Retinal pigment epithelial cell (primary cell): ENCODE data around the gene DLG4.
A peak's percentile ranks its signal among the peaks of the same experiment; 100 is the strongest.

Experiments used
- DNase-seq: peaks from one replicate; pipeline ENCODE4 v3.0.0-alpha.2; 2010; ENCODE audit warnings: low read depth
- H3K4me3 ChIP-seq: 2 replicates; pipeline ENCODE4 v1.5.1; 2011; ENCODE audit warnings: mild to moderate bottlenecking, low read length, control low read depth, moderate library complexity
- CTCF ChIP-seq: conservative IDR thresholded peaks from 2 replicates; pipeline ENCODE4 v1.5.1; 2011; ENCODE audit warnings: low read depth, low read length, control low read depth, inconsistent platforms

DLG4 gene

GRCh38 chr17:7234083-7234951 lies 14.7 kb upstream of the DLG4 start, which contains the start of gene DVL2:
Gene DVL2 (minus strand): TSS chr17:7234517. CDS start chr17:7234262, 255 bp downstream.
- peak within 1 kb of the TSS; percentile 85 for H3K4me3 ChIP-seq
- DNase-seq: peak; percentile 83
- TF ChIP-seq CTCF: no peak

DNA sequence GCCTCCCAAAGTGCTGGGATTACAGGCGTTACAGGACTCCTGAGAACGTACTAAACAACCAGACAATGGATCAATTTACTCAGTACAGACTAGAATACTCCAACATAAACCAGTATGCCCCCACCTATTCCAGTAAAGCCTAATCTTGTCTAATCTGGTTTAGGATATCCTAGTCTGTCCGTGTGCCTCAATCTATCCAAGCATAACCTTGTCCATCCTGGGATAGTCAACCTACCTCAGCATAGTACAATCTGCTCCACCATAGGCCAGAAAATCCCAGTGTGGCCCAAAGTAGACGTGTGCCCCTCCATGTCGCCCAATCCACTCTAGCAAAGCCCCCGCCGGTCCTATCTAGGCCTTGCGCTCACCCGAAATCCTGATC lies 14.1 kb upstream of the DLG4 start:
- peak overlapping the region; percentile 85 for H3K4me3 ChIP-seq
- DNase-seq: no peak
- no peak for TF ChIP-seq CTCF

- TF ChIP-seq CTCF: no peak
- H3K4me3 ChIP-seq: peak overlapping the region; percentile 15
- DNase-seq: no peak
These were observed 12.5 kb upstream of the DLG4 start for GRCh38 chr17:7232114-7232513.

DNA sequence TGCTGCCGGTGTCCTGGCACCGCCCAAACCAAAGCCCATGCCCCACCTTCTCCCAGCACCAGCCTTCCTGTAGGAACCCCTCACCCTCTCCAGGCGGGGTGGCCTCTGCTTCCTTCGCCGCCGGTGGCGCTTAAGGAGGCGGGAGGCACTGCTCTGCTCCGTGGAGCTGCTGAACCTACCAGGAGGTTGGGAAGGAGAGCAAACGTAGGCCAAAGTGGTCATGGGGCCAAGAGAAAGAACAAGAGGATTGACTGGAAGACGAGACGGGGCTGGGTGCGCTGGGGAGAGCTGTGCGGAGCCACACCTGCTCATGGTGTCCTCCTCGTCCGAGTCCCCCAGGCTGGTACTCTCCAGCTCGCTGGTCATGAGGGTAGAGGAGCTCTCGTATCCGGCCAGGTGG lies 9.9 kb upstream of the DLG4 start:
- TF ChIP-seq CTCF: no peak
- no peak for DNase-seq
- H3K4me3 ChIP-seq: no peak overlapping the region

DNA sequence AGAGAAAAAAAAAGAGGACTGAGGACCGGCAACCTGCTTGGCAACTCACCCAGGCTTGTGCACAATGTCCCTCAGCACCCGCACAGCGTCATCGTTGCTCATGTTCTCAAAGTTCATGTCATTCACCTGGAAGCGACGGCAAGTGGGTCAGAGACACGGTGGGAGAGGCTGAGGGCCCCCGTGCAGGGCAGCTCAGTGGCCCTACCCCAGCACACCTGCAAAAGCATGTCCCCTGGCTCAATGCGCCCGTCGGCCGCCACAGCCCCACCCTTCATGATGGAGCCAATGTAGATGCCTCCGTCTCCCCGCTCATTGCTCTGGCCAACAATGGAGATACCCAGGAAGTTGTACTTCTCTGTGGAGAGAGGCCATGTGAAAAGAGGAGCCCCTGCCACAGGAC lies 9.3 kb upstream of the DLG4 start:
- DNase-seq: no peak
- TF ChIP-seq CTCF: no peak
- no peak overlapping the region for H3K4me3 ChIP-seq

DNA sequence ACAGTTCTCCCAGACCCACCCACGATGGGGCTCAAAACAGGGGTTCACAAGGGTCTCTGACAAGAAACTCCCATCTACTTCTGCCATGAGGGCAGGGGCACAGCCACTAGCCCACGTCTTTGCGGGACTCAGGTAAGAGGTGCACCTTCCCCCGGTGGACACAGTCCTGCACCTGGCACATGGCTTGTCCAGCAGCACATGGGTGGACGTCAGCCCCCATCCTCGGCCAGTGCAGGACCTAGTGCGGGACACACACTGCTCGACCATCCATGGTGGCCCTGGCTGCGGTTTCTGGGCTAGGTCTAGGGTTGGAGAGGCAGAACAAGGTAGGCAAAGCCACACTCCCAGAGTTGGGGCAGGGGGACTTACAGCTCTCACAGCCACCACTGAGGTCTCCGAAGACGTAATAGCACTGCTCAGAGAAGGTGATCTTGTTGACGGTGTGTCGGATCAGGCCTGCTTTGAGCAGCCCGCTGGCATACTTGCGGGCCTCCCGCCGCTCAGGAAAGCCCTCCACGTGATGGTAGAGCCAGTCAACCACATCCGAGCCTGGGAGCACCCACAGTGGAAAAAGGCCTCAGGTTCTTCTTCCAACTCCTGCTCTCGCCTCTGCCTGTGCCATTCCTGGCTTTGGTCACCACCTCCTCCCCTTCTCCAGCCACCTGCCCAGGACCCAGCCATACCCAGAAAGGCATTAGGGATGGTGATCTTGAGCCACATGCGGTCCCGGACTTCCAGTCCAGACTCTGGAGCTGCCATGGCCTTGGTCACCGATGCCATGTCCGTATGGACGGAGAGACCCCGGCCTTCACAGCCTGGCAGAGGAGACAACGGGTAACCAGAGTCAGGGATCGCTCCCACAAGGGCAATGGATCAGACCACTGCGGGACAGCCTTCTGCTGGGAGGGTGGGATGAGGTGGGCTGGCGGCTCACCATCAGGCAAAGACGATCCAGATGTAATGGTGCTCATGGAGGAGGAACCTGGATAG lies 7.4 kb upstream of the DLG4 start:
- no peak overlapping the region for H3K4me3 ChIP-seq
- no peak for DNase-seq
- no peak for TF ChIP-seq CTCF
